Central memory CD4-positive, alpha-beta T cell (primary cell): Measurements from ENCODE around the gene MBD2.
"Not testable (repeated sequence)": the region's sequence is repeated elsewhere in the genome, so short reads cannot be mapped to it uniquely, and the experiment has no call there.

Experiments
- DNase-seq: peaks from one replicate; pipeline ENCODE4 v3.0.0; 2022

Gene MBD2

GRCh38 chr18:54233747-54234146 lies 9.3 kb upstream of the MBD2 start:
- DNase-seq, result no peak

- DNase-seq, result no peak
Measured at GRCh38 chr18:54233228-54233625, 8.8 kb upstream of the MBD2 start.

GRCh38 chr18:54232485-54233227 lies 8.2 kb upstream of the MBD2 start:
- no peak for DNase-seq

GRCh38 chr18:54229421-54230059 lies 5.1 kb upstream of the MBD2 start:
- DNase-seq, result no peak

- DNase-seq, result no peak
Measured at GRCh38 chr18:54228364-54228763, 3.9 kb upstream of the MBD2 start.

GRCh38 chr18:54223568-54224241 lies 764 bp downstream of the MBD2 start:
- no peak for DNase-seq

- DNase-seq, result peak; percentile 82
Measured at GRCh38 chr18:54222922-54223567, 1.4 kb downstream of the MBD2 start.

GRCh38 chr18:54220406-54220805 lies 4.1 kb downstream of the MBD2 start:
- no peak for DNase-seq

- DNase-seq, result not testable (repeated sequence)
Measured at GRCh38 chr18:54218803-54219202, 5.7 kb downstream of the MBD2 start.

GRCh38 chr18:54218299-54218698 lies 6.2 kb downstream of the MBD2 start:
- DNase-seq, result no peak

GRCh38 chr18:54217624-54218023 lies 6.8 kb downstream of the MBD2 start:
- DNase-seq, result no peak

- DNase-seq, result no peak
Measured at GRCh38 chr18:54215069-54215468, 9.4 kb downstream of the MBD2 start.

- DNase-seq, result no peak
Measured at GRCh38 chr18:54210463-54210862, 14.0 kb downstream of the MBD2 start.

- DNase-seq, result no peak
Measured at GRCh38 chr18:54209471-54210180, 14.8 kb downstream of the MBD2 start.

GRCh38 chr18:54206447-54206846 lies 18.0 kb downstream of the MBD2 start:
- no peak for DNase-seq

- DNase-seq, result no peak
Measured at GRCh38 chr18:54205959-54206358, 18.5 kb downstream of the MBD2 start.

GRCh38 chr18:54205448-54205847 lies 19.0 kb downstream of the MBD2 start:
- not testable (repeated sequence) for DNase-seq

- DNase-seq, result no peak
Measured at GRCh38 chr18:54204883-54205282, 19.6 kb downstream of the MBD2 start.

- DNase-seq, result no peak
Measured at GRCh38 chr18:54203914-54204313, 20.6 kb downstream of the MBD2 start.

GRCh38 chr18:54202851-54203250 lies 21.6 kb downstream of the MBD2 start:
- no peak for DNase-seq

GRCh38 chr18:54197747-54198411 lies 26.6 kb downstream of the MBD2 start:
- DNase-seq, result no peak

- no peak for DNase-seq
Measured at GRCh38 chr18:54193786-54194185, 30.7 kb downstream of the MBD2 start.
